ENCODE measurements around the gene DTHD1. TPM values are rescaled to one million over a fixed set of nuclear protein-coding genes. Genes with fewer than 3 reads are reported as not detected.
A peak's percentile ranks its signal among the peaks of the same experiment; 100 is the strongest.

Gene DTHD1
- total RNA-seq, 2 experiments from 2014 or later: 0.11 to 0.16 TPM

DNA sequence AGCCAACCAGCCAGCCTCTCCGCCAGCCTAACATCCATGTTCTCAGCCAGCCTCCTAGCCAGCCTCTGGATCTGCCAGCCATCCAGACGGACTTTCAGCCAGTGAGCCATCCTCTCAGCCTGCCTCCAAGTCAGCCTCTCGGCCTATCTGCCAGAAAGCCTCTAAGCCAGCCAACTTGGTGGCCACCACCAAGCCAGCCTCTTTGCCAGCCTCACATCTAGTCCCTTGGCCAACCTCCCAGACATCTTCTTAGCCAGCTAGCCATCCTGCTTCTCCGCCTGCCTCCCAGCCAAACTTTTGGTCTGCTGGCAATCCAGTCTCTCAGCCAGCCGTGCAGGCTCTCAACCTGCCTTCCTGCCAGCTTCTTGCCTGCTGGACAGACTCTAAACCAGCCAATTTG, 20.7 kb upstream of the DTHD1 start:
- H3K27me3 ChIP-seq (ENCODE audit: control insufficient read depth in 1 of 2, insufficient read depth in 2 of 2, low read length in 2 of 2): no peaks in the 10 kb centered on the region
- ChIA-PET POLR2A (no interaction called here), CTCF (interaction anchor here (1.0 kb wide), 1 partner anchor 26 kb away, joined by 3 read pairs; no protein-coding TSS in a partner anchor)
- intact Hi-C loops (cut with DNase I, micrococcal nuclease): no loop called here
- peaks cover 16% of the 10 kb centered on the region for H3K4me1 Mint-ChIP-seq (ENCODE audit: low read depth)
- H3K4me1 ChIP-seq (ENCODE audit: insufficient read depth, low read length): peaks cover 8% of the 10 kb centered on the region
- H3K36me3 Mint-ChIP-seq (ENCODE audit: low read depth): no peaks in the 10 kb centered on the region
- no peak for DNase-seq
- ATAC-seq (ENCODE audit: poor library complexity): no peak
- no peaks in the 10 kb centered on the region for H3K27me3 Mint-ChIP-seq
- no peaks in the 10 kb centered on the region for H3K36me3 ChIP-seq (ENCODE audit: insufficient read depth, low read length)
- no peak overlapping the region for H3K4me3 Mint-ChIP-seq
- no peak for TF ChIP-seq CTCF (IDR thresholded peaks at IDR 0.05)
- no peak overlapping the region for H3K27ac Mint-ChIP-seq
- peaks cover 0 to 5% of the 10 kb centered on the region in 2 experiments for H3K9me3 ChIP-seq (ENCODE audit: control insufficient read depth in 1 of 2, insufficient read depth in 1 of 2, low read length in 2 of 2)
- H3K27ac ChIP-seq (ENCODE audit: low read depth in 1 of 2, low read length in 2 of 2): no peak overlapping the region
- no peaks in the 10 kb centered on the region for H3K9me3 Mint-ChIP-seq
- no peak overlapping the region for H3K4me3 ChIP-seq (ENCODE audit: low read length)

- Histone ChIP-seq H3K4me1 (ENCODE audit: insufficient read depth, low read length) (no peaks in the 10 kb centered on the region), H3K9me3 (ENCODE audit: control insufficient read depth in 1 of 2, insufficient read depth in 1 of 2, low read length in 2 of 2) (peaks cover 0 to 5% of the 10 kb centered on the region in 2 experiments), H3K4me3 (ENCODE audit: low read length) (no peak overlapping the region), H3K27me3 (ENCODE audit: control insufficient read depth in 1 of 2, insufficient read depth in 2 of 2, low read length in 2 of 2) (no peaks in the 10 kb centered on the region), H3K27ac (ENCODE audit: low read depth in 1 of 2, low read length in 2 of 2) (no peak overlapping the region), H3K36me3 (ENCODE audit: insufficient read depth, low read length) (no peaks in the 10 kb centered on the region)
- H3K27me3 Mint-ChIP-seq: no peaks in the 10 kb centered on the region
- POLR2A ChIA-PET: no interaction called here
- no peak for DNase-seq
- CTCF ChIA-PET: interaction anchor here (0.8 kb wide), 1 partner anchor 17 kb away, joined by 3 read pairs; no protein-coding TSS in a partner anchor
- peaks cover 36% of the 10 kb centered on the region for H3K4me1 Mint-ChIP-seq (ENCODE audit: low read depth)
- no peaks in the 10 kb centered on the region for H3K9me3 Mint-ChIP-seq
- H3K4me3 Mint-ChIP-seq: no peak overlapping the region
- H3K27ac Mint-ChIP-seq: no peak overlapping the region
- ATAC-seq (ENCODE audit: poor library complexity): no peak
- intact Hi-C loops (cut with DNase I, micrococcal nuclease): no loop called here
- no peak for TF ChIP-seq CTCF (IDR thresholded peaks at IDR 0.05)
- no peaks in the 10 kb centered on the region for H3K36me3 Mint-ChIP-seq (ENCODE audit: low read depth)
Measured at GRCh38 chr4:36264207-36264826, 17.1 kb upstream of the DTHD1 start.

- Histone ChIP-seq H3K9me3 (ENCODE audit: control insufficient read depth in 1 of 2, insufficient read depth in 1 of 2, low read length in 2 of 2) (no peaks in the 10 kb centered on the region), H3K4me1 (ENCODE audit: insufficient read depth, low read length) (no peaks in the 10 kb centered on the region), H3K27me3 (ENCODE audit: control insufficient read depth in 1 of 2, insufficient read depth in 2 of 2, low read length in 2 of 2) (no peaks in the 10 kb centered on the region), H3K27ac (ENCODE audit: low read depth in 1 of 2, low read length in 2 of 2) (no peak overlapping the region), H3K36me3 (ENCODE audit: insufficient read depth, low read length) (no peaks in the 10 kb centered on the region), H3K4me3 (ENCODE audit: low read length) (no peak overlapping the region)
- no peaks in the 10 kb centered on the region for H3K36me3 Mint-ChIP-seq (ENCODE audit: low read depth)
- peak overlapping the region; percentile 74 for H3K27ac Mint-ChIP-seq
- H3K9me3 Mint-ChIP-seq: no peaks in the 10 kb centered on the region
- ChIA-PET CTCF (interaction anchor here (0.8 to 1.9 kb wide), 3 partner anchors 15 to 132 kb away, joined by 3 to 4 read pairs (median 4); no protein-coding TSS in a partner anchor), POLR2A (interaction anchor here (0.9 to 3.4 kb wide), 5 partner anchors 9 to 32 kb away, joined by 3 to 24 read pairs (median 3); partner anchors contain the start of gene ARAP2)
- H3K4me1 Mint-ChIP-seq (ENCODE audit: low read depth): peaks cover 42% of the 10 kb centered on the region
- DNase-seq (peak in 2 of 14 experiments; percentile 48 to 53), ATAC-seq (ENCODE audit: poor library complexity) (peak; percentile 34)
- no peak for TF ChIP-seq CTCF (IDR thresholded peaks at IDR 0.05)
- no peak overlapping the region for H3K4me3 Mint-ChIP-seq
- no peaks in the 10 kb centered on the region for H3K27me3 Mint-ChIP-seq
- intact Hi-C loops (cut with DNase I, micrococcal nuclease): no loop called here
Measured at GRCh38 chr4:36267486-36268268, 13.7 kb upstream of the DTHD1 start.
